Left lung (tissue), 10 donors: ENCODE results near the gene EIF2B1. TPM values are rescaled to one million over a fixed set of nuclear protein-coding genes. Genes with fewer than 3 reads are reported as not detected.
"Not testable (repeated sequence)": the region's sequence is repeated elsewhere in the genome, so short reads cannot be mapped to it uniquely, and the experiment has no call there.

Experiments used
- ATAC-seq: fragments of 200-7000 bp; cut with Tn5 transposase; one replicate; pipeline ENCODE4 v1.9.1; 2020; ENCODE audit warnings: moderate library complexity
- DNase-seq, 4 donors: peaks; one replicate each; pipeline ENCODE4 v3.0.0-alpha.2; 2013 to 2020
- H3K27ac ChIP-seq, 2 donors: fragments of 200-600 bp; sonication (generic) in 1 of 2; one replicate each; pipeline versions ENCODE4 v1.5.0 to v1.8.0; 2020 to 2021
- H3K27me3 ChIP-seq, 2 donors: fragments of 200-600 bp; sonication (generic) in 1 of 2; one replicate each; pipeline versions ENCODE4 v1.5.0 to v1.8.0; 2020 to 2021
- H3K36me3 ChIP-seq, 2 donors: fragments of 200-600 bp; sonication (generic) in 1 of 2; one replicate each; pipeline versions ENCODE4 v1.5.0 to v1.8.0; 2020 to 2021
- H3K4me1 ChIP-seq, 2 donors: fragments of 200-600 bp; one replicate each; pipeline ENCODE4 v1.8.0; 2021
- H3K4me3 ChIP-seq, 2 donors: fragments of 200-600 bp; sonication (generic) in 1 of 2; one replicate each; pipeline versions ENCODE4 v1.5.0 to v1.8.0; 2020 to 2021; ENCODE audit warnings: mild to moderate bottlenecking in 1 of 2
- H3K9me3 ChIP-seq, 2 donors: fragments of 200-600 bp; sonication (generic) in 1 of 2; one replicate each; pipeline versions ENCODE4 v1.5.0 to v1.8.0; 2020 to 2021
- CTCF ChIP-seq, 2 donors: fragments of 200-600 bp; sonication (generic) in 1 of 2; IDR thresholded peaks; one replicate each; pipeline versions ENCODE4 v1.5.0 to v1.8.0; 2021; ENCODE audit warnings: antibody characterized with exemption in 2 of 2
- intact Hi-C, 2 donors: fragments of 100-400 bp; cut with DNase I; formaldehyde crosslinking; loops; one replicate each; pipeline versions ENCODE4 v1.11.2 to v1.14.2; 2022
- polyA plus RNA-seq, 6 donors: library from polyadenylated mRNA; unstranded; fragments of 120-200 nt; gene quantifications; one replicate each; pipeline ENCODE4 v1.2.1, GENCODE V29; 2013; ENCODE audit not compliant: insufficient read length in 6 of 6
- total RNA-seq, 2 donors: library from RNA; stranded (reverse); fragmentation: NEBNext Ultra II Directional; extraction: Animal tissue kit (Norgen Biotek cat#: 25700); gene quantifications; one replicate each; pipeline ENCODE4 v1.2.1, GENCODE V29; 2021
- donor health status: DM: no; HTN: yes; CAD: no.
- donor health status: DM: no; HTN: no; CAD: no.

Gene EIF2B1
- total and polyA plus RNA-seq, 8 donors: 40.7 to 73.4 (median 66.8) TPM

- Histone ChIP-seq H3K4me3 (no peak overlapping the region), H3K9me3 (no peaks in the 10 kb centered on the region), H3K27ac (no peak overlapping the region), H3K4me1 (no peaks in the 10 kb centered on the region), H3K36me3 (peaks cover 0 to 100% of the 10 kb centered on the region in 2 donors), H3K27me3 (no peaks in the 10 kb centered on the region)
- intact Hi-C loops: no loop called here
- DNase-seq (no peak), ATAC-seq (no peak)
- TF ChIP-seq CTCF (IDR thresholded peaks at IDR 0.05): no peak
Measured at GRCh38 chr12:123614110-123614509, 19.4 kb downstream of the EIF2B1 start.

GRCh38 chr12:123608182-123608581 is 25.3 kb downstream of the EIF2B1 start:
- DNase-seq (no peak), ATAC-seq (no peak)
- no peak for TF ChIP-seq CTCF (IDR thresholded peaks at IDR 0.05)
- no peaks in the 10 kb centered on the region for H3K27me3 ChIP-seq
- intact Hi-C loops: no loop called here
- peaks cover 5 to 88% of the 10 kb centered on the region in 2 donors for H3K36me3 ChIP-seq
- no peak overlapping the region for H3K4me3 ChIP-seq
- no peaks in the 10 kb centered on the region for H3K9me3 ChIP-seq
- peaks cover 0 to 18% of the 10 kb centered on the region in 2 donors for H3K4me1 ChIP-seq
- H3K27ac ChIP-seq: no peak overlapping the region

GRCh38 chr12:123607756-123608155 is 25.7 kb downstream of the EIF2B1 start:
- ATAC-seq: no peak
- no peak for TF ChIP-seq CTCF (IDR thresholded peaks at IDR 0.05)

GRCh38 chr12:123603495-123603894 is 30.0 kb downstream of the EIF2B1 start:
- H3K27me3 ChIP-seq, ATAC-seq, DNase-seq, H3K9me3 ChIP-seq, H3K27ac ChIP-seq, intact Hi-C loops: not testable (repeated sequence)
- Histone ChIP-seq H3K4me1 (peaks cover 5 to 34% of the 10 kb centered on the region in 2 donors), H3K36me3 (peaks cover 5 to 46% of the 10 kb centered on the region in 2 donors), H3K4me3 (peak overlapping the region in 1 of 2 donors; percentile 99)

More at GRCh38 chr12:123607756-123608155, 25.7 kb downstream of the EIF2B1 start:
- Histone ChIP-seq H3K36me3 (peaks cover 5 to 84% of the 10 kb centered on the region in 2 donors), H3K4me1 (peaks cover 4 to 22% of the 10 kb centered on the region in 2 donors), H3K27ac (no peak overlapping the region), H3K27me3 (no peaks in the 10 kb centered on the region), H3K9me3 (no peaks in the 10 kb centered on the region), H3K4me3 (no peak overlapping the region)
- DNase-seq: no peak
- intact Hi-C loops: no loop called here

GRCh38 chr12:123602651-123603195 is 30.8 kb downstream of the EIF2B1 start:
- Histone ChIP-seq H3K9me3 (no peaks in the 10 kb centered on the region), H3K36me3 (peaks cover 0 to 46% of the 10 kb centered on the region in 2 donors), H3K27ac (peak overlapping the region in 1 of 2 donors; percentile 89), H3K4me1 (peaks cover 5 to 34% of the 10 kb centered on the region in 2 donors), H3K4me3 (peak overlapping the region; percentile 96 to 99), H3K27me3 (no peaks in the 10 kb centered on the region)
- DNase-seq (no peak), ATAC-seq (peak; percentile 1)
- intact Hi-C loops: no loop called here
- no peak for TF ChIP-seq CTCF (IDR thresholded peaks at IDR 0.05)
